Panc1 (cell line): ENCODE results near the gene DHFR2. TPM values are rescaled to one million over a fixed set of nuclear protein-coding genes. Genes with fewer than 3 reads are reported as not detected.
"Not testable (repeated sequence)": the region's sequence is repeated elsewhere in the genome, so short reads cannot be mapped to it uniquely, and the experiment has no call there.

Source experiments
- ATAC-seq: fragments of 200-7000 bp; cut with Tn5 transposase; 2 replicates; pipeline ENCODE4 v1.9.1; 2020; ENCODE audit warnings: mild to moderate bottlenecking, moderate library complexity
- BruUV-seq: library from RNA; stranded (reverse); fragments of 400-500 nt; replicated peaks from 2 replicates; lab custom pipeline; 2021; lab: Mats Ljungman, UMichigan
- CTCF ChIA-PET: fragments of 300-600 bp; sonication (Branson Sonifier 250); formaldehyde crosslinking; loops from one replicate; lab custom pipeline; 2022; ENCODE audit warnings: antibody characterized with exemption; lab: Charles Lee
- POLR2A ChIA-PET: fragments of 300-600 bp; sonication (Branson Sonifier 250); formaldehyde crosslinking; loops from one replicate; lab custom pipeline; 2022; ENCODE audit warnings: antibody characterized with exemption; lab: Charles Lee
- DNase-seq: peaks from one replicate; pipeline ENCODE4 v3.0.0-alpha.2; 2010; ENCODE audit warnings: low read depth, low spot score
- H3K27ac ChIP-seq: 2 replicates; pipeline ENCODE4 v1.5.1; 2011; ENCODE audit warnings: mild to moderate bottlenecking, low read length, inconsistent platforms
- H3K27me3 ChIP-seq: fragments of 200-500 bp; sonication (Bioruptor generic); 2 replicates; pipeline ENCODE4 v1.6.0; 2014; ENCODE audit warnings: low read length, inconsistent platforms; ENCODE audit not compliant: control insufficient read depth, insufficient read depth
- H3K36me3 ChIP-seq: fragments of 200-500 bp; sonication (Bioruptor generic); 2 replicates; pipeline ENCODE4 v1.5.1; 2014; ENCODE audit warnings: inconsistent platforms, mild to moderate bottlenecking, low read length, moderate library complexity; ENCODE audit not compliant: control insufficient read depth, insufficient read depth
- H3K4me1 ChIP-seq: 2 replicates; pipeline ENCODE4 v1.5.1; 2011; ENCODE audit warnings: inconsistent platforms, mild to moderate bottlenecking, low read length, moderate library complexity; ENCODE audit not compliant: control insufficient read depth, insufficient read depth
- H3K4me3 ChIP-seq, 2 experiments: 2 replicates each; pipeline ENCODE4 v1.5.1; 2011 to 2012; ENCODE audit warnings: low read depth in 2 of 2, low read length in 2 of 2, mild to moderate bottlenecking in 2 of 2, inconsistent platforms in 1 of 2, moderate library complexity in 1 of 2
- H3K9me3 ChIP-seq: fragments of 200-500 bp; sonication (Bioruptor generic); 2 replicates; pipeline ENCODE4 v1.5.1; 2014; ENCODE audit warnings: low read depth, mild to moderate bottlenecking, inconsistent platforms, low read length, moderate library complexity; ENCODE audit not compliant: control insufficient read depth, insufficient read depth
- CTCF ChIP-seq: fragments of 450-650 bp; IDR thresholded peaks from 2 replicates; pipeline ENCODE4 v1.5.1; 2017; ENCODE audit warnings: mild to moderate bottlenecking
- POLR2AphosphoS5 ChIP-seq: IDR thresholded peaks from 2 replicates; pipeline ENCODE4 v1.6.1; 2012; ENCODE audit warnings: mild to moderate bottlenecking, low read depth, low read length, moderate library complexity
- SIN3A ChIP-seq: IDR thresholded peaks from 2 replicates; pipeline ENCODE4 v1.6.1; 2012; ENCODE audit warnings: low read depth, mild to moderate bottlenecking, low read length, moderate library complexity, borderline replicate concordance; ENCODE audit not compliant: insufficient read depth
- TCF7L2 ChIP-seq: IDR thresholded peaks from 2 replicates; pipeline ENCODE4 v1.6.1; 2011; ENCODE audit warnings: mild to moderate bottlenecking, low read depth, low read length, inconsistent platforms
- in situ Hi-C: cut with HindIII; loops from 2 replicates; pipeline ENCODE4 v1.10.0; 2016; ENCODE audit warnings: low sequenced_read_pairs, low pct_unique_long_range_greater_than_20kb
- intact Hi-C: fragments of 100-400 bp; cut with micrococcal nuclease; formaldehyde crosslinking; loops from one replicate; pipeline ENCODE4 v1.10.0; 2022; ENCODE audit not compliant: unreplicated experiment
- total RNA-seq: library from RNA; stranded (reverse); gene quantifications from one replicate; pipeline ENCODE4 v1.2.1, GENCODE V29; 2021; ENCODE audit not compliant: unreplicated experiment
- TF ChIP-seq, protein P1 (sequence below), 2 experiments: IDR thresholded peaks; 2 replicates each; pipeline ENCODE4 v1.6.1; 2011 to 2012; ENCODE audit warnings: low read depth in 2 of 2, control low read depth in 1 of 2, low read length in 1 of 2, mild to moderate bottlenecking in 1 of 2, moderate library complexity in 1 of 2; ENCODE audit not compliant: insufficient read depth in 1 of 2

Gene DHFR2
- total RNA-seq, 1 experiment from 2014 or later = 2.7 TPM

DNA sequence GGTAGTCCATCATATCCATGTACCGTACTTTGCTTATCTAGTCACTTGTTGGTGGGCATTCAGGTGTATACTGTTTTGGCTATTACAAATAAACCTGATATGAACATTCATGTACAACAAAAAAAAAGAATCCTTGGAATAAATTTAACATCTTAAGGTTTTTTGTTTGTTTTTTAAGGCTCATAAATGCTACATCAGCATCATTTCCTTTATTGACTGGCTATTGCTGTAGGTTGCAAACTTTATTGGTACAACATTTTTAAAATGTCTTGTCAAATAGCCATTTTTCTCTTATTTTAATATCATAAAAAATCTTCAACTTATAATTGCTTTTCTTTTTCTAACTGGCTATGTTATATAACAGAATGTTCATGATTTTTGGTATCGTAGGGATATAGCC lies 16.2 kb downstream of the DHFR2 start:
- in situ Hi-C loops (no loop called here), intact Hi-C loops (no loop called here)
- Histone ChIP-seq H3K4me1 (no peaks in the 10 kb centered on the region), H3K27me3 (no peaks in the 10 kb centered on the region), H3K9me3 (no peaks in the 10 kb centered on the region), H3K4me3 (no peak overlapping the region), H3K27ac (no peak overlapping the region), H3K36me3 (0 out of 2 replicates have a peak, but pooled peaks cover 2% of the 10 kb centered on the region)
- no peak for ATAC-seq
- POLR2A ChIA-PET = no interaction called here
- no TSS peak for BruUV-seq
- TF ChIP-seq SIN3A (no peak), CTCF (no peak)
- TF ChIP-seq, protein P1, sequence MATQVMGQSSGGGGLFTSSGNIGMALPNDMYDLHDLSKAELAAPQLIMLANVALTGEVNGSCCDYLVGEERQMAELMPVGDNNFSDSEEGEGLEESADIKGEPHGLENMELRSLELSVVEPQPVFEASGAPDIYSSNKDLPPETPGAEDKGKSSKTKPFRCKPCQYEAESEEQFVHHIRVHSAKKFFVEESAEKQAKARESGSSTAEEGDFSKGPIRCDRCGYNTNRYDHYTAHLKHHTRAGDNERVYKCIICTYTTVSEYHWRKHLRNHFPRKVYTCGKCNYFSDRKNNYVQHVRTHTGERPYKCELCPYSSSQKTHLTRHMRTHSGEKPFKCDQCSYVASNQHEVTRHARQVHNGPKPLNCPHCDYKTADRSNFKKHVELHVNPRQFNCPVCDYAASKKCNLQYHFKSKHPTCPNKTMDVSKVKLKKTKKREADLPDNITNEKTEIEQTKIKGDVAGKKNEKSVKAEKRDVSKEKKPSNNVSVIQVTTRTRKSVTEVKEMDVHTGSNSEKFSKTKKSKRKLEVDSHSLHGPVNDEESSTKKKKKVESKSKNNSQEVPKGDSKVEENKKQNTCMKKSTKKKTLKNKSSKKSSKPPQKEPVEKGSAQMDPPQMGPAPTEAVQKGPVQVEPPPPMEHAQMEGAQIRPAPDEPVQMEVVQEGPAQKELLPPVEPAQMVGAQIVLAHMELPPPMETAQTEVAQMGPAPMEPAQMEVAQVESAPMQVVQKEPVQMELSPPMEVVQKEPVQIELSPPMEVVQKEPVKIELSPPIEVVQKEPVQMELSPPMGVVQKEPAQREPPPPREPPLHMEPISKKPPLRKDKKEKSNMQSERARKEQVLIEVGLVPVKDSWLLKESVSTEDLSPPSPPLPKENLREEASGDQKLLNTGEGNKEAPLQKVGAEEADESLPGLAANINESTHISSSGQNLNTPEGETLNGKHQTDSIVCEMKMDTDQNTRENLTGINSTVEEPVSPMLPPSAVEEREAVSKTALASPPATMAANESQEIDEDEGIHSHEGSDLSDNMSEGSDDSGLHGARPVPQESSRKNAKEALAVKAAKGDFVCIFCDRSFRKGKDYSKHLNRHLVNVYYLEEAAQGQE (IDR thresholded peaks at IDR 0.05; ENCODE audit: insufficient read depth in 1 of 2, low read depth in 2 of 2, low read length in 1 of 2) = no peak
- DNase-seq = no peak
- CTCF ChIA-PET = no interaction called here

- BruUV-seq = not testable (repeated sequence)
Measured at GRCh38 chr3:94044100-94044936, 18.4 kb downstream of the DHFR2 start.

DNA sequence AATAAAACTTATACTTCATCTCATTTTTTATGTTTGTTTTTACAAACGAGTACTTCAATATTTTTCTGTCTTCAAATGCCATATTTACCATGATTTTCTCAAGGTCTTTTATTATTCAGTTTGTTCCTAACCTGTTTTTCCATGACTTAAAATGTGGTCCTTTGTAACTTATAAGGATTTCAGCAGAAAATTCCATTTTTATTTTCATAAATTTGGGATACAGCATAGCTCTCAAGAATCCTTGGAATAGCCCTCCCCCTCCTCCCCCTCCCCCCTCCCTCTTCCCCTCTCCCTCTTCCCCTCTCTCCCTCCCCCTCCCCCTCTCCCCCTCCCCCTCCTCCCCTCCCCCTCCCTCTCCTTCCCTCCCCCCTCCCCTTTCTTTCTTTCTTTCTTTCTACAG lies 19.4 kb downstream of the DHFR2 start:
- CTCF ChIA-PET = no interaction called here
- H3K36me3 ChIP-seq = no peaks in the 10 kb centered on the region
- TF ChIP-seq, protein P1 (IDR thresholded peaks at IDR 0.05; ENCODE audit: insufficient read depth in 1 of 2, low read depth in 2 of 2, low read length in 1 of 2) = no peak
- TF ChIP-seq TCF7L2 = no peak
- no peak for TF ChIP-seq SIN3A
- TF ChIP-seq POLR2AphosphoS5 = no peak
- DNase-seq = no peak
- intact Hi-C loops = no loop called here
- POLR2A ChIA-PET = no interaction called here
- no peak overlapping the region for H3K27ac ChIP-seq
- no peaks in the 10 kb centered on the region for H3K27me3 ChIP-seq
- no peaks in the 10 kb centered on the region for H3K9me3 ChIP-seq
- no peak overlapping the region for H3K4me3 ChIP-seq
- no TSS peak for BruUV-seq
- H3K4me1 ChIP-seq = no peaks in the 10 kb centered on the region
- in situ Hi-C loops = no loop called here
- ATAC-seq = no peak

More at GRCh38 chr3:94044100-94044936, 18.4 kb downstream of the DHFR2 start:
- POLR2A ChIA-PET, CTCF ChIA-PET, DNase-seq, ATAC-seq, H3K9me3 ChIP-seq, intact Hi-C loops, H3K36me3 ChIP-seq, H3K27ac ChIP-seq, H3K4me1 ChIP-seq, H3K27me3 ChIP-seq, in situ Hi-C loops, H3K4me3 ChIP-seq: not testable (repeated sequence)
